Measurements from ENCODE around the gene LAMA5. TPM values are rescaled to one million over a fixed set of nuclear protein-coding genes. Genes with fewer than 3 reads are reported as not detected.

Gene LAMA5
- polyA plus RNA-seq, 1 of the 3 experiments (the other 2 are of a cell fraction): 27.2 TPM

GRCh38 chr20:62280303-62280702 lies 86.8 kb downstream of the LAMA5 start:
- ChIA-PET POLR2A (no interaction called here), CTCF (no interaction called here)
- Histone ChIP-seq H4K20me1 (ENCODE audit: insufficient read depth) (no peaks in the 10 kb centered on the region), H3K9ac (no peak overlapping the region), H3K9me2 (no peaks in the 10 kb centered on the region), H3K4me3 (ENCODE audit: low read depth in 2 of 2, low read length in 1 of 2) (no peak overlapping the region), H3K27me3 (ENCODE audit: insufficient read depth) (no peaks in the 10 kb centered on the region), H3K36me3 (replicated peaks in 1 of 2; ENCODE audit: control insufficient read depth in 1 of 2, insufficient read depth in 2 of 2, low read length in 1 of 2) (peaks cover 24 to 50% of the 10 kb centered on the region in 2 experiments), H3F3A (replicated peaks; ENCODE audit: insufficient read depth) (peaks cover 3% of the 10 kb centered on the region), H2AFZ (ENCODE audit: low read depth) (no peak overlapping the region), H3K79me2 (ENCODE audit: insufficient read depth) (no peaks in the 10 kb centered on the region), H3K4me1 (ENCODE audit: control insufficient read depth in 1 of 2, insufficient read depth in 2 of 2, low read depth in 1 of 2, low read length in 1 of 2) (peaks cover 0 to 6% of the 10 kb centered on the region in 2 experiments; a peak in 1 of 4 replicates), H3K4me2 (no peak overlapping the region), H3K9me3 (no peaks in the 10 kb centered on the region), H3K27ac (ENCODE audit: low read depth in 2 of 2, low read length in 1 of 2) (no peak overlapping the region)
- 94% methylated on average over 3 of the region's 4 CpGs for WGBS (ENCODE audit: low lambda C conversion rate)
- no peak for TF ChIP-seq MXI1 (IDR thresholded peaks at IDR 0.05; ENCODE audit: low read depth, low read length)
- TF ChIP-seq MEF2A (IDR thresholded peaks at IDR 0.05; ENCODE audit: borderline replicate concordance, low read depth): no peak
- TF ChIP-seq, protein P1, sequence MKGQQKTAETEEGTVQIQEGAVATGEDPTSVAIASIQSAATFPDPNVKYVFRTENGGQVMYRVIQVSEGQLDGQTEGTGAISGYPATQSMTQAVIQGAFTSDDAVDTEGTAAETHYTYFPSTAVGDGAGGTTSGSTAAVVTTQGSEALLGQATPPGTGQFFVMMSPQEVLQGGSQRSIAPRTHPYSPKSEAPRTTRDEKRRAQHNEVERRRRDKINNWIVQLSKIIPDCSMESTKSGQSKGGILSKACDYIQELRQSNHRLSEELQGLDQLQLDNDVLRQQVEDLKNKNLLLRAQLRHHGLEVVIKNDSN (IDR thresholded peaks at IDR 0.05; ENCODE audit: borderline replicate concordance, low read depth): no peak
- no peak for TF ChIP-seq NRF1 (IDR thresholded peaks at IDR 0.05; ENCODE audit: low read depth, low read length)
- no peak for TF ChIP-seq FOXM1 (IDR thresholded peaks at IDR 0.05; ENCODE audit: low read depth)
- TF ChIP-seq POLR2AphosphoS5 (IDR thresholded peaks at IDR 0.05; ENCODE audit: low read depth, low read length): no peak
- TF ChIP-seq, protein P2, sequence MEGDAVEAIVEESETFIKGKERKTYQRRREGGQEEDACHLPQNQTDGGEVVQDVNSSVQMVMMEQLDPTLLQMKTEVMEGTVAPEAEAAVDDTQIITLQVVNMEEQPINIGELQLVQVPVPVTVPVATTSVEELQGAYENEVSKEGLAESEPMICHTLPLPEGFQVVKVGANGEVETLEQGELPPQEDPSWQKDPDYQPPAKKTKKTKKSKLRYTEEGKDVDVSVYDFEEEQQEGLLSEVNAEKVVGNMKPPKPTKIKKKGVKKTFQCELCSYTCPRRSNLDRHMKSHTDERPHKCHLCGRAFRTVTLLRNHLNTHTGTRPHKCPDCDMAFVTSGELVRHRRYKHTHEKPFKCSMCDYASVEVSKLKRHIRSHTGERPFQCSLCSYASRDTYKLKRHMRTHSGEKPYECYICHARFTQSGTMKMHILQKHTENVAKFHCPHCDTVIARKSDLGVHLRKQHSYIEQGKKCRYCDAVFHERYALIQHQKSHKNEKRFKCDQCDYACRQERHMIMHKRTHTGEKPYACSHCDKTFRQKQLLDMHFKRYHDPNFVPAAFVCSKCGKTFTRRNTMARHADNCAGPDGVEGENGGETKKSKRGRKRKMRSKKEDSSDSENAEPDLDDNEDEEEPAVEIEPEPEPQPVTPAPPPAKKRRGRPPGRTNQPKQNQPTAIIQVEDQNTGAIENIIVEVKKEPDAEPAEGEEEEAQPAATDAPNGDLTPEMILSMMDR (IDR thresholded peaks at IDR 0.05): no peak
- TF ChIP-seq FOXJ3 (CRISPR knock-in tag; IDR thresholded peaks at IDR 0.05): no peak
- TF ChIP-seq RCOR1 (IDR thresholded peaks at IDR 0.05; ENCODE audit: low read length): no peak
- no peak for TF ChIP-seq ZBTB33 (IDR thresholded peaks at IDR 0.05; ENCODE audit: borderline replicate concordance, low read depth)
- TF ChIP-seq, protein P3, sequence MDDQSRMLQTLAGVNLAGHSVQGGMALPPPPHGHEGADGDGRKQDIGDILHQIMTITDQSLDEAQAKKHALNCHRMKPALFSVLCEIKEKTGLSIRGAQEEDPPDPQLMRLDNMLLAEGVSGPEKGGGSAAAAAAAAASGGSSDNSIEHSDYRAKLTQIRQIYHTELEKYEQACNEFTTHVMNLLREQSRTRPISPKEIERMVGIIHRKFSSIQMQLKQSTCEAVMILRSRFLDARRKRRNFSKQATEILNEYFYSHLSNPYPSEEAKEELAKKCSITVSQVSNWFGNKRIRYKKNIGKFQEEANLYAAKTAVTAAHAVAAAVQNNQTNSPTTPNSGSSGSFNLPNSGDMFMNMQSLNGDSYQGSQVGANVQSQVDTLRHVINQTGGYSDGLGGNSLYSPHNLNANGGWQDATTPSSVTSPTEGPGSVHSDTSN (IDR thresholded peaks at IDR 0.05): no peak
- no peak for TF ChIP-seq IRF3 (IDR thresholded peaks at IDR 0.05; ENCODE audit: low read depth, low read length)
- no peak for TF ChIP-seq NFIC (IDR thresholded peaks at IDR 0.05; ENCODE audit: borderline replicate concordance)
- no peak for TF ChIP-seq RXRA (IDR thresholded peaks at IDR 0.05; ENCODE audit: borderline replicate concordance, low read depth)
- TF ChIP-seq EP300 (IDR thresholded peaks at IDR 0.05; ENCODE audit: borderline replicate concordance in 1 of 2, low read depth in 1 of 2, low read length in 1 of 2): no peak
- no peak for TF ChIP-seq YY1 (IDR thresholded peaks at IDR 0.05; ENCODE audit: low read depth)
- DNase-seq: no peak
